GM21528 (cell line): ENCODE measurements around the gene OR7G1.
"Not testable (repeated sequence)": the region's sequence is repeated elsewhere in the genome, so short reads cannot be mapped to it uniquely, and the experiment has no call there.

Source experiments
- ATAC-seq: cut with Tn5 transposase; IDR thresholded peaks from one replicate; pipeline ENCODE4 v1.9.1; 2021; ENCODE audit warnings: mild to moderate bottlenecking, moderate library complexity; ENCODE audit not compliant: unreplicated experiment, low FRiP score

OR7G1 gene

DNA sequence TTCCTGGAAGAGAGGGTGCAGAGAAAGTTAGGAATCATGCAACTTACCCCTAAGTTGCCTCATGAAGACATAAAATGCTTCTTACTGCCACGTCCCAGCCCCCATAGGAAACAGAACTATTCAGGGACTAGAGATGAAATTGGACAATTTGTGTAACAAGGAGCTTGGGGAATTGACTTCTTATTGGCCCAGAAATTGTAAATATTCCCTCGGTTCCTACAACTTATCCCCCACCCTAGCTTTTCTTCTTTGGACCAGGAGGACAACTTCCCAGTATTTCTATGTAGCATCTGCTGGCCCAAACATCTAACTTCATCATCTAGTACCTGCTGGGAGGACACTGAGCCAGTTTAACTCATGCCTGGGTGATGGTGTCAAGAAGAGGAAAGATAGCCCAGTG, 28.8 kb downstream of the OR7G1 start, which contains the start of gene OR1M1:
Gene OR1M1 (plus strand): TSS at position 301 of the 400 bp plus-strand sequence. CDS start 6,184 bp downstream, outside the sequence.
- no peak for ATAC-seq

DNA sequence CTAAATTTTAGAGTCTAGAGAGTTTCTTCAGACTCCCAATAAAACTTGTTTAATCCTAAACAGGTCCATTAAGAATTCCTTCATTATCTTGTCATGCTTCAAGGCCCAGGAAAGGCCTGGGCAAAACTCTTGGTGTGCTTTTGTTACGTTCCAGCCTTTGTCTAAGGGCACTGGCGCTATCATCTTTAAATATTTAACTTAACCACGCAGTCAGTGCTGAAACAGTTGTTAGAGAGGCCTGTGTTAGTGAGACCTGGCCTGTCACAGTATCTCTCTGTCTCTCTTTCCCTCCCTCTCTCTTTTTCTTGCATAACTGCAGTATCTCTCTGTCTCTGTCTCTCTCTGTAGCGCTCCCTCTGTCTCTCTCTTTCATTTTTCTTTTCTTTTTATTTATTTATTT, 36.9 kb downstream of the OR7G1 start:
- no peak for ATAC-seq

DNA sequence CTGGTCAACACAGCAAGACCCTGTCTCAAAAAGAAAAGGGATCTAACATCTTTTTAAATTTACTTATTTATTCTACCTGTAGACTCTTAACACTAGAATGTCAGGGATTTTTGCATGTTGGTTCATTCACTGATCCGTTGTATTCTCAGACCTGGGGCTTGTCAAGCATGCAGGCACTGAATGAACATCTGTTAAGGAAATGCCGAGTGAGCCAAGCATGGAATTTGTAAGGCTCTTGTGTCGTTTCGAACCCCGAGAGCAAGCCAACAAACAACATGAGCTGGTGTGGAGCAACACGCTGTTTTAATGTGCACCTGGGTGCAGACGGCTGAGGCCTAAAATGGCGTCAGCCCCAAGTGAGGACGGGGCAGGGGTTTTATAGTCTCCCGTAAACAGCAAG, 38.7 kb downstream of the OR7G1 start:
- ATAC-seq = no peak

DNA sequence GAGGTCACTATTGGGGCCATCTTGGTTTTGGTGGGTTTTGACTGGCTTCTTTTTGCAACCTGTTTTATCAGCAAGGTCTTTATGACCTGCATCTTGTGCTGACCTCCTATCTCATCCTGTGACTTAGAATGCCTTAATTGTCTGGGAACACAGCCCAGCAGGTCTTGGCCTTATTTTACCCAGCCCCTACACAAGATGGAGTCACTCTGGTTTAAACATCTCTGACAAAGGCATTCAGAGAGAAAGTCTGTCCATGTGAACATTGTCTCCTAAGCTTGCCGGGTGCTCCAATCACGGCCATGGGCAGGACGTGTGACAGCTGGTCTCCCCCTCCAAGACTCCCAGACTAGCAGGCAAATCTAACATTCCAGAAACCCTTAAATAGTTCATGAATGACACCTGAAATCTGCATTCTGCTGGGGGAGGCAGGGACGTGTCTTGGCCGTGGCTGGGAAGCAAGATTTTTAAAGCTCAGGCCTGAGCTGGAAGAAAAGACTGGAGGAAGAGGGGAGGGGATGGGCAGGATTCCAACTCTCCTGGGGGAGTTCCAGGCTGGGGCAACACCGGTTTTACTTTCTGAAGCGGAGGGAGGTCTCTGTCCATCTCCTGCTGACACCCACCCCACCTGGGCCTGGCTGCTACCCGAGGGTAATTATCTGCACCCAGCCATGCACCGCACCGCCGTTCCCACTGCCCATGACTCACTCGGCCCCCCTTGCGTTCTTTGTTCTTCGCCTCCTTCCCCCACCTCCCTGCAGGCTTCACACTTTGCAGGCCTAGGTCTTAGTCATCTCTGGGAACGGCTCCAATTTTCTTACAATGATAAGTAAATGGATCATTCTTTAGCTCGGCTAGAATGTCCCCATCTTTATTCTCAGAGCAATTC, 40.3 kb downstream of the OR7G1 start:
- ATAC-seq = no peak

DNA sequence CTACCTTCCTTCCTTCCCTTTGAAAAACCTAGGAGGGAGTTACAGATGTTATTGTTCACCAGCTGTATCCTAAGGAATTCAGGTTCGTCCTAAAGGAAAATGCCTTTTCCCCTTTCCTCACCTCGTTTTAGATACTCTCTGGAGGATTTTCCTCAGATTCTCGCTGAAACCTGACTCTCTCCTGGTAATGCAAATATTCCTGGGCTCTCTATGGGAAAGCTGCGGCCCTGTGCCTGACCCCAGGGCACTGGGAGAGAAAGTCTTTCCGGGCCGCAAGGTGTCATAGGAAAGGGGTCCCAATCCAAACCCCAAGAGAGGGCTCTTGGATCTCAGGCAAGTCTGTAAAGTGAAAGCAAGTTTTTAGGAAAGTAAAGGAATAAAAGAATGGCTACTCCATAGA, 41.8 kb downstream of the OR7G1 start:
- ATAC-seq = no peak

DNA sequence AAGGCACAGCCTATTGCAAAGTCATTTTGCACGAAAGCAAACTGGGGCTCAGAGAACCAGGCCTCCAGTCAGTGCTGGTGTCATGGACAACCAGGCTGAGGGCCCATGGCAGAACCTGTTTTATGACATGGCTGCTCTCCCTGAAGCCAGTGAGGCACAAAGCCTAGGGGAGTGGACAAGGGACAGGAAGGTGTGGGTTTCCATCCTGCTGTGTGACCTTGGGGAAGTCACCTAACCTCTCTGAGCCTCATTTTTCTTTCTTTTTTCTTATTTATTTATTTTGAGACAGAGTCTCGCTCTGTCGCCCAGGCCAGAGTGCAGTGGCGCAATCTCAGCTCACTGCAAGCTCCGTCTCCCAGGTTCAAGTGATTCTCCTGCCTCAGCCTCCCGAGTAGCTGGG, 43.8 kb downstream of the OR7G1 start:
- not testable (repeated sequence) for ATAC-seq

DNA sequence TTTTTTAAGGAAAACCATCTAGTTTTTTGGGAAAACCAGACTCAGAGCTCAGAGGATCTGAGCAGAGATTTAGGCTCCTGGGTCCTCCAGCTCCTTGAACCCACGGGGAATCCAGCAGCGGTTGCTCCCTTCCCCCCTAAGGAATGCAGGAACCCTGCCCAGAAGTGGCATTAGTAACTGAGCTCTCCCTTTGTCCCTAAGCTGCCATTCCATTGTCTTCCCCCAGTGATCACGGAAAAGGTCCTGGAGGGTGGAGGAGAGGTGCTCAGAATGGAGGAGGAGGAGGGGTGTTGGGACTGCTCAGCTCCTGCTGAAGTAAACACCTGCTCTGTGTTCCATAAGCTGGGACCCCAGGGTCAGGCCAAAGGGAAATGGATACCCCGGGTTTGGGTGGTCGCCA, 45.5 kb downstream of the OR7G1 start:
- no peak for ATAC-seq

DNA sequence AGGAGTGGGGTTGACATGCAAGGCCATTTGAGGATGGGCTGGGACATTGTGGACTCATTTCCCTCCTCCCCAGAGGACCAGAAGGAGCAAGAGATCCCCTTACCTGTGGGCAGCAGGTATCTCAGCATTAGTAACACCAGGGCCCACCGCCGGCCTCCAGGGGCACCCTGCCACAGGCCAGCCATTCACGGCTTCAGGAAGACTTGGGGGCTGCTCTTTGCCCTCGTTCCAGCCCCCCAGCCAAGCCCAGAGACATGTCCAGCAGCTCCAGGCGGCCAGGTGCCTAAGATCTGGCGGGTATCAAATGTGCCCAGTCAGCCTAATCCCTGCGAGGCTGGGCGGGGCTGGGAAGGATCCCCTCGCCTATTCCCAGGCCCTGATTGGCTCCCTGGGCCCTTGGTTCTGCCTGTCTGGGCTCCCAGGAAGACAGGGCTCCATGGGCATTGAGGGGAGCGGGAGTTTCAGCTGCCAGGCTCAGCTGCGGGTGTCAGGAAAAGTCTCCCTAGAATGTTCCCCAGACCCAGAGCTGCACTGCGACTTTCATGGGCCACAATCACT, 50.0 kb downstream of the OR7G1 start:
- ATAC-seq = no peak
